ENCODE data around the gene DGKH. TPM values are rescaled to one million over a fixed set of nuclear protein-coding genes. Genes with fewer than 3 reads are reported as not detected.
"Not testable (repeated sequence)": the region's sequence is repeated elsewhere in the genome, so short reads cannot be mapped to it uniquely, and the experiment has no call there.

DGKH gene
- total and polyA plus RNA-seq, 10 of the 15 experiments (the other 5 are each of a cell fraction or from before 2014, with no cell fraction given) = 1.3 to 15.2 (median 7.3) TPM

DNA sequence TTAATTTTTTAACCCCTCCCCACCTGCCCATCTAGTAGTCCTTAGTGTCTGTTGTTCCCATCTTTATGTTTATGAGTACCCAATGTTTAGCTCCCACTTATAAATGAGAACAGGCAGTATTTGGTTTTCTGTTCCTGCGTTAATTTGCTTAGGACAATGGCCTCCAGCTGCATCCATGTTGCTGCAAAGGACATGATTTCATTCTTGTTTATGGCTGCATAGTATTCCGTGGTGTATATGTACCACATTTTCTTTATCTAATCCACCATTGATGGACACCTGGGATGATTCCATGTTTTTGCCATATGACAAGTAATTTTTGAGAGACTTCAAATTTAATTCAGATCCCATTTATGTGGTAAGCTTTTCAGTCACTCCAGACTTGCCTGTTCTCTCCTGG, 47.8 kb downstream of the DGKH start:
- H3K27me3 ChIP-seq (replicated peaks in 1 of 2; ENCODE audit: control insufficient read depth in 2 of 2, insufficient read depth in 2 of 2, low read length in 1 of 2); H4K20me1 ChIP-seq (ENCODE audit: control insufficient read depth, insufficient read depth); H3K9me3 ChIP-seq (replicated peaks; ENCODE audit: control insufficient read depth, insufficient read depth, low read length); H3K79me2 ChIP-seq (ENCODE audit: control insufficient read depth, insufficient read depth, low read length); DNase-seq (ENCODE audit: low read depth, low spot score); H3K27ac ChIP-seq (ENCODE audit: control insufficient read depth, insufficient read depth); H3K4me1 ChIP-seq (ENCODE audit: control insufficient read depth, insufficient read depth, low read length); H2AFZ ChIP-seq (ENCODE audit: control insufficient read depth, low read depth, low read length); BruUV-seq (replicated peaks); H3K4me2 ChIP-seq (ENCODE audit: control insufficient read depth, insufficient read depth); intact Hi-C loops (cut with micrococcal nuclease; ENCODE audit: unreplicated experiment); FAIRE-seq; ATAC-seq; POLR2A ChIA-PET; H3K36me3 ChIP-seq (ENCODE audit: control insufficient read depth in 2 of 2, insufficient read depth in 2 of 2, low read length in 1 of 2); in situ Hi-C loops (cut with MboI); H3K9ac ChIP-seq (ENCODE audit: control insufficient read depth, insufficient read depth, low read length); H3K4me3 ChIP-seq: not testable (repeated sequence)
- ChIA-PET SMC1A (ENCODE audit: uncharacterized antibody, unreplicated experiment) (interaction anchor here (1.2 to 1.5 kb wide), 3 partner anchors 17 to 21 kb away, joined by 3 to 4 read pairs (median 3); no protein-coding TSS in a partner anchor), RAD21 (ENCODE audit: unreplicated experiment) (interaction anchor here (1.8 kb wide), 1 partner anchor 427 kb away, joined by 5 read pairs; no protein-coding TSS in a partner anchor), CTCF (interaction anchor here (2.0 kb wide), 1 partner anchor 428 kb away, joined by 8 read pairs; no protein-coding TSS in a partner anchor)
- WGBS (ENCODE audit: insufficient coverage, insufficient replicate concordance, low lambda C conversion rate, missing lambda C conversion rate) = 100% methylated on average over 2 of the region's 2 CpGs

DNA sequence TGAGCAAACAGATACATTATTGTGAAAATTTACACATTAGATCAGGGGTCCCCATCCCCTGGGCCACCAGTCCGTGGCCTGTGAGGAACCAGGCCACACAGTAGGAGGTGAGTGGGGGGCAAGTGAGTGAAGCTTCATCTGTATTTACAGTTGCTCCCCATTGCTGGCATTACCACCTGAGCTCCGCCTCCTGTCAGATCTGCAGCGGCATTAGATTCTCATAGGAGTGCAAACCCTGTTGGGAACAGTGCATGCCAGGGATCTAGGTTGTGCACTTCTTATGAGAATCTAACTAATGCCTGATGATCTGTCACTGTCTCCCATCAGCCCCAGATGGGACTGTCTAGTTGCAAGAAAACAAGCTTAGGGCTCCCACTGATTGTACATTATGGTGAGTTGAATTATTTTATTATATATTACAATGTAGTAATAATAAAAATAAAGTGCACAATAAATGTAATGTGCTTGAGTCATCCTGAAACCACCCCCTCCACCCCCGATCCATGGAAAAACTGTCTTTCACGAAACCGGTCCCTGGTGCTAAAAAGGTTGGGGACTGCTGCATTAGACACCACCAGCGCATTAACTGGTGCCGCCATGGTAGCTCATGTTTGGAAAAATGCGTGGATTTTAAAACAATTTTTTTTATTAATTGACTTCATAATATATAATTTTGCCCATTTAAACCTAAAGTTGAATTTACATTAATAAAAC, 51.7 kb downstream of the DGKH start:
- no peak overlapping the region for H3K9ac ChIP-seq (ENCODE audit: control insufficient read depth, insufficient read depth, low read length)
- DNase-seq (ENCODE audit: low read depth, low spot score) (no peak), ATAC-seq (no peak), FAIRE-seq (no peak)
- H2AFZ ChIP-seq (ENCODE audit: control insufficient read depth, low read depth, low read length) = no peak overlapping the region
- no TSS peak for BruUV-seq (replicated peaks)
- POLR2A ChIA-PET = no interaction called here
- no peak overlapping the region for H3K27ac ChIP-seq (ENCODE audit: control insufficient read depth, insufficient read depth)
- no peak overlapping the region for H3K4me2 ChIP-seq (ENCODE audit: control insufficient read depth, insufficient read depth)
- H3K36me3 ChIP-seq (ENCODE audit: control insufficient read depth in 2 of 2, insufficient read depth in 2 of 2, low read length in 1 of 2) = no peaks in the 10 kb centered on the region
- no peaks in the 10 kb centered on the region; the same call in 2 of the 3 replicates for H3K9me3 ChIP-seq (replicated peaks; ENCODE audit: control insufficient read depth, insufficient read depth, low read length)
- no peaks in the 10 kb centered on the region for H4K20me1 ChIP-seq (ENCODE audit: control insufficient read depth, insufficient read depth)
- no peaks in the 10 kb centered on the region for H3K27me3 ChIP-seq (replicated peaks in 1 of 2; ENCODE audit: control insufficient read depth in 2 of 2, insufficient read depth in 2 of 2, low read length in 1 of 2)
- RAD21 ChIA-PET (ENCODE audit: unreplicated experiment) = no interaction called here
- SMC1A ChIA-PET (ENCODE audit: uncharacterized antibody, unreplicated experiment) = interaction anchor here (0.6 to 1.6 kb wide), 7 partner anchors 9 to 432 kb away, joined by 3 to 7 read pairs (median 3); no protein-coding TSS in a partner anchor
- H3K79me2 ChIP-seq (ENCODE audit: control insufficient read depth, insufficient read depth, low read length) = peaks cover 3% of the 10 kb centered on the region; the same call in 1 of the 2 replicates
- no peak for TF ChIP-seq CBFB (IDR thresholded peaks at IDR 0.05; ENCODE audit: low read depth)
- H3K4me1 ChIP-seq (ENCODE audit: control insufficient read depth, insufficient read depth, low read length) = peaks cover 7% of the 10 kb centered on the region; the same call in 1 of the 2 replicates
- intact Hi-C loops (cut with micrococcal nuclease; ENCODE audit: unreplicated experiment) (no loop called here), in situ Hi-C loops (cut with MboI) (loop anchor here (5.0 kb wide), 1 partner anchor 193 kb away; no protein-coding TSS in a partner anchor)
- 85% methylated on average over 9 of the region's 9 CpGs for WGBS (ENCODE audit: insufficient coverage, insufficient replicate concordance, low lambda C conversion rate, missing lambda C conversion rate)
- H3K4me3 ChIP-seq = no peak overlapping the region
- CTCF ChIA-PET = interaction anchor here (1.4 to 1.5 kb wide), 2 partner anchors 14 to 54 kb away, joined by 3 to 4 read pairs; no protein-coding TSS in a partner anchor
